Measurements from ENCODE around the gene CTDNEP1.

Gene CTDNEP1

GRCh38 chr17:7229504-7229903, 22.0 kb downstream of the CTDNEP1 start:
- DNase-seq (ENCODE audit: low read depth, low spot score): no peak

- no peak for DNase-seq (ENCODE audit: low read depth, low spot score)
Observed at GRCh38 chr17:7228920-7229319, 22.6 kb downstream of the CTDNEP1 start.

GRCh38 chr17:7226721-7227710, 24.5 kb downstream of the CTDNEP1 start:
- no peak for DNase-seq (ENCODE audit: low read depth, low spot score)

- no peak for DNase-seq (ENCODE audit: low read depth, low spot score)
Observed at GRCh38 chr17:7225711-7226331, 25.7 kb downstream of the CTDNEP1 start.

GRCh38 chr17:7224661-7225111, 26.8 kb downstream of the CTDNEP1 start:
- no peak for DNase-seq (ENCODE audit: low read depth, low spot score)

- no peak for DNase-seq (ENCODE audit: low read depth, low spot score)
Observed at GRCh38 chr17:7224110-7224509, 27.4 kb downstream of the CTDNEP1 start.

- DNase-seq (ENCODE audit: low read depth, low spot score): no peak
Observed at GRCh38 chr17:7223375-7223774, 28.2 kb downstream of the CTDNEP1 start.

GRCh38 chr17:7222972-7223292, 28.6 kb downstream of the CTDNEP1 start:
- no peak for DNase-seq (ENCODE audit: low read depth, low spot score)

GRCh38 chr17:7222093-7222971, 29.2 kb downstream of the CTDNEP1 start:
- no peak for DNase-seq (ENCODE audit: low read depth, low spot score)

GRCh38 chr17:7221278-7222092, 30.0 kb downstream of the CTDNEP1 start:
- no peak for DNase-seq (ENCODE audit: low read depth, low spot score)

- DNase-seq (ENCODE audit: low read depth, low spot score): no peak
Observed at GRCh38 chr17:7220593-7221277, 30.8 kb downstream of the CTDNEP1 start.

- DNase-seq (ENCODE audit: low read depth, low spot score): no peak
Observed at GRCh38 chr17:7219812-7220592, 31.5 kb downstream of the CTDNEP1 start, which contains the start of the genes ACADVL and DLG4. TSS of gene ACADVL (plus strand) at chr17:7219938. CDS start at chr17:7219985, 47 bp downstream. TSS of gene DLG4 (minus strand) at chr17:7219836.

- no peak for DNase-seq (ENCODE audit: low read depth, low spot score)
Observed at GRCh38 chr17:7219229-7219811, 32.2 kb downstream of the CTDNEP1 start.

- DNase-seq (ENCODE audit: low read depth, low spot score): no peak
Observed at GRCh38 chr17:7218758-7219157, 32.8 kb downstream of the CTDNEP1 start.

- no peak for DNase-seq (ENCODE audit: low read depth, low spot score)
Observed at GRCh38 chr17:7218166-7218565, 33.4 kb downstream of the CTDNEP1 start.

- DNase-seq (ENCODE audit: low read depth, low spot score): no peak
Observed at GRCh38 chr17:7217113-7217987, 34.2 kb downstream of the CTDNEP1 start.

- DNase-seq (ENCODE audit: low read depth, low spot score): no peak
Observed at GRCh38 chr17:7216242-7217112, 35.1 kb downstream of the CTDNEP1 start.

Data from iPS DF 19.7 (cell line).